Stimulated activated CD4-positive, alpha-beta T cell treated with anti-CD3 and anti-CD28 coated beads, Interleukin-4, amount 100 ng/mL, for 48 hours (primary cell): ENCODE measurements around the gene BMP7.

Experiments
- DNase-seq, 2 donors: peaks; one replicate each; pipeline ENCODE4 v3.0.0-alpha.2; 2020; ENCODE audit warnings: low read depth in 2 of 2

Gene BMP7

DNA sequence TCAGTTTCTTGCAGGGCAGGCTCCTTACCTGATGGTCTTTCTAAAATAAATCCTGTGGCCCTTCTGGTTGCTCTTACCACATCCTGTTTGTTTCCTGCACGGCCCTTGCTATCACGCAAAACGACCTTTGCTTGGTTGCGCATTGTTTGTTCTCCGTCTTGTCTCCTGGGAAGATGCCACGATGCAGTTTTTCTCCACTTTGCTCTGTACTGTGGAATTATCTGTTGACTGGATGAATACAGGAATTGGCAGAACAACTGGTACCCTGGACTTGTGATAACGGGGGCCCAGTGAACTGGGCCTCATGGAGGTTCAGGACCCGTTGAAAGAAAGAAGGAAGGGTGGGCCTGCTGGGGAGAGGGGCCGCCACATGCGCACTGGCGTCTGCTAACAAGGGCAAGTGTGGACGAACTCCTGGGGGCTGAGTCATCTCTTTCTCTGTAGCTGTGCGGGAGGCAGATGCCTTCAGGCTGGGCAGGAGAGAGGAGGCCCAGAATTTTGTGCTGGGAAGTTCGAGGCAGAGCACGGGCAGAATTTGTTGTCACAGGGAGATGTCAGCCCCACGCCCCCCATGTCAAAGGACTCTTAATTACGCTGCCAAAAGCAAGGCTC lies 139.9 kb downstream of the BMP7 start:
- DNase-seq = no peak

DNA sequence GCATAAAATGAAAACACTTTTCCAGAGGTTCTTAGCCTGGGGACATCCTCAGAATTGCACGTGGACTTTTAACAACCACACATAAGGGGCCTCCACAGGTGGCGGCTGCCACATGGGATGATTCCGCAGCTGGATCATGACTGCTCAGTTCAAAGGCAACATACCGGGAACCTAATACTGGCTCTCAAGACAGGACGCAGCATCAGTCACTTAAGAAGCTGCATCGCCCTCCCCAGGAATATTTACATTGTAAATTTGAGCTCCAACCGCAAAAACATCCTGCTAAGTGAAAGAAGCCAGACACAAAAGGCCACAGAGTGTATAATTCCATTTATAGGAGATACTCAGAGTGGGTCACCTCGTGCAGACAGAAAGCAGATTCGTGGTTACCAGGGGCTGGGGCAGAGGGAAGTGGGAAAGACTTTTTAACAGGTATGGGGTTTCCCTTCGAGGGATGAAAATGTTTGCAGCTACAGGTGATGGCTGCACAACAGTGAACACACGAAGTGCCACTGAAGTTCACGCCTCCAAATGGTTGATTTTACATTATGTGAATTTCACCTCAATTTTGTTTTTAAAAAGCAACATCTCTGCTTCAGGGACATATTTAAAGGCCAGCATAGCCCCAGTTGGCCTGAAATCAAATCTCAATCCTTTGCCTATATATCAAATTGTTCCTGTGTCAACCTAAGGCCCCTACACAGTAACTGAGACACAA lies 141.5 kb downstream of the BMP7 start:
- DNase-seq = no peak

DNA sequence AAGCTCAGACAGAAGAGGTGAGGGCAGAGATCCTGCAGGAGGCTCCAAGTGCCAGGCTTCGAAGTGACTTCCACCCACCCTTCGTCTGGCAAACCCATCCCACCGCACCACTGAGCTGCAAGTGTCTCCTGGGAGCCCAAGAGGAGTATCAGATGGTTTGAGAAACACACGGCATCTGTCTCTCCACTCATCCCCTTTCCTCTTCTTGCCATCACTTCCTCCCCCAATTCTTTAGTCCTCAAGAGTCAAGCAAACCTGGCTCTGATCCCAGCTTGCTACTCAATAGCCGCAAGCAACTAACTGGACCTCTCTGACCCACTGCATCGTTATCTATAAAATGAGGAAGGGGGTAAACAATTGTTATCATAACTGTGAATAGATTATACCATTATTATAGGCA lies 142.1 kb downstream of the BMP7 start:
- DNase-seq = no peak

- DNase-seq = no peak
These were observed 142.9 kb downstream of the BMP7 start for GRCh38 chr20:57123504-57123903.

- no peak for DNase-seq
These were observed 143.6 kb downstream of the BMP7 start for GRCh38 chr20:57122536-57123489.

GRCh38 chr20:57118964-57119363 lies 147.5 kb downstream of the BMP7 start:
- no peak for DNase-seq
